Measurements from ENCODE around the gene ATP8A1. TPM values are rescaled to one million over a fixed set of nuclear protein-coding genes. Genes with fewer than 3 reads are reported as not detected.

Gene ATP8A1
- total RNA-seq, 1 donor from 2014 or later = 13.7 TPM

DNA sequence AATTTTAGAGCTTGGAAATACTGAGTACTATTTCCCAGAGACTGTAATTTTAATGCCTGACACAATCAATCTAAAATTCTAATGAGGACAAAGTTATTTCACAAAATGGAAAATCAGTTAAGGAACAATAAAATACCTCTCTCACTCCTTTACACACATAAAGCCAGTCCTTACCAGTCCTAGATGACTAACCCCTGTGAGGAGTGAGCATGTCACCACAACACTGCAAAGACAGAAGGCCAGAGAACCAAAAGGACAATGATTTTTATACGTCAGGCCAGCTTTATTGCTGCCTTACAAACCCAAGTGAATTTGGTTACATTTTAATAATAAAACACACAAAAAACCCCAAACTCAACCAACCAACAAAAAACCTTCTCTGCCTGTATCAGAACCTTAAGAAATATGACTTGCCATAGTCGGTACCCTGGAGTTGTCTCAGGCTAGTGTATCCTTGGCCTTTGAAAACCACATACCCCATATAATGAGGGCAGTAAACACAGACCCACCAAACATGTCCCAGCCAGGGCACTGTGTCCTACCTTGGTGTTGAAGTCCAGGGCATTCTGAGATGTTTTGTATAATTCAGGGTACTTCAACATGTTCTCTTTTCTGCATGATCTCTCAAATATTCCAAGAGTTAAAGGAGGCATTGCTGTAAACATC is 202.0 kb downstream of the ATP8A1 start:
- H3K4me1 Mint-ChIP-seq (ENCODE audit: low read depth) = peaks cover 18% of the 10 kb centered on the region
- no peaks in the 10 kb centered on the region for H3K9me3 Mint-ChIP-seq (ENCODE audit: low read depth)
- H3K4me3 Mint-ChIP-seq (ENCODE audit: low read depth) = no peak overlapping the region
- DNase-seq (ENCODE audit: low spot score, unreplicated experiment) = no peak
- H3K27me3 Mint-ChIP-seq = no peaks in the 10 kb centered on the region
- TF ChIP-seq, protein P1, sequence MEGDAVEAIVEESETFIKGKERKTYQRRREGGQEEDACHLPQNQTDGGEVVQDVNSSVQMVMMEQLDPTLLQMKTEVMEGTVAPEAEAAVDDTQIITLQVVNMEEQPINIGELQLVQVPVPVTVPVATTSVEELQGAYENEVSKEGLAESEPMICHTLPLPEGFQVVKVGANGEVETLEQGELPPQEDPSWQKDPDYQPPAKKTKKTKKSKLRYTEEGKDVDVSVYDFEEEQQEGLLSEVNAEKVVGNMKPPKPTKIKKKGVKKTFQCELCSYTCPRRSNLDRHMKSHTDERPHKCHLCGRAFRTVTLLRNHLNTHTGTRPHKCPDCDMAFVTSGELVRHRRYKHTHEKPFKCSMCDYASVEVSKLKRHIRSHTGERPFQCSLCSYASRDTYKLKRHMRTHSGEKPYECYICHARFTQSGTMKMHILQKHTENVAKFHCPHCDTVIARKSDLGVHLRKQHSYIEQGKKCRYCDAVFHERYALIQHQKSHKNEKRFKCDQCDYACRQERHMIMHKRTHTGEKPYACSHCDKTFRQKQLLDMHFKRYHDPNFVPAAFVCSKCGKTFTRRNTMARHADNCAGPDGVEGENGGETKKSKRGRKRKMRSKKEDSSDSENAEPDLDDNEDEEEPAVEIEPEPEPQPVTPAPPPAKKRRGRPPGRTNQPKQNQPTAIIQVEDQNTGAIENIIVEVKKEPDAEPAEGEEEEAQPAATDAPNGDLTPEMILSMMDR (IDR thresholded peaks at IDR 0.05; ENCODE audit: unreplicated experiment) = no peak
- H3K36me3 Mint-ChIP-seq (ENCODE audit: insufficient read depth) = no peaks in the 10 kb centered on the region
- no peak overlapping the region for H3K27ac Mint-ChIP-seq

DNA sequence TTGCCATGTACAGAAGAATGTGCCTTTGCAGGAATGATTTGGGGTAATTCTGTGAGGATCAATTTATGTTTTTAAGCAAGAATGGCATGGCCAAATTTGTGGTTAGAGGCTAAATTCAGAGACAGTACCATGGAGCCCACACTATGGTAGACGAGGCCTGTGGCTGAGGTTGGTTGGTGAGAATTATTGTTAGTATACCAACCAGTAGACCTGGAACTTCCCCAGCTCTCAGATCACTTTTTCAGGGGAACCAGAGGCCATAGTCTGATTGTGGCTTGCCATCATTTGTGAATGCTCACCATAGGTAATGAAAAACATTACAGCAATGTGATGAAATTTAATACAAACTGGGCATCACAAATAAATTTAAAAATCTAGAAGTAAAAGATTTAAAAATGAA is 203.3 kb downstream of the ATP8A1 start:
- Mint-ChIP-seq H3K9me3 (ENCODE audit: low read depth) (peaks cover 4% of the 10 kb centered on the region), H3K27ac (no peak overlapping the region), H3K27me3 (no peaks in the 10 kb centered on the region), H3K36me3 (ENCODE audit: insufficient read depth) (peaks cover 3% of the 10 kb centered on the region), H3K4me3 (ENCODE audit: low read depth) (no peak overlapping the region), H3K4me1 (ENCODE audit: low read depth) (peaks cover 18% of the 10 kb centered on the region)
- TF ChIP-seq, protein P1 (IDR thresholded peaks at IDR 0.05; ENCODE audit: unreplicated experiment) = no peak
- no peak for DNase-seq (ENCODE audit: low spot score, unreplicated experiment)

DNA sequence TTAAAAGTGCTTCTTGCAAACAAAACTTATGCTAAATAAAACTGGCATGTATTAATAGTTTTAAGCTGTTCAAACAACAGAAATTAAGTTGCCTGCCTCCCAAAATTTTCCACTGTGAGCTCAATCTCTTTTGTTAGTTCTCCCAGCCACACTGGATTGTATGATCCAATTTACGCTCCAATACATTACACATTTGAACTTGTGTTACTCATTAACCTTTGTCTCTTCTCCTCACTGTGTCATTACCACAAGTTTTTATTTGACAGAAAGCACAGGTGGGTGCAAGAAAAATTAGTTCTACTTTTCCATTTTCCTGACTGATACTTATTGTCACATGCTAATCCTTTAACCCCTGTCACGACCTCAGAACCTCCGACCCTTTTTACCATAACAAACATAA is 204.1 kb downstream of the ATP8A1 start:
- Mint-ChIP-seq H3K27me3 (no peaks in the 10 kb centered on the region), H3K36me3 (ENCODE audit: insufficient read depth) (peaks cover 3% of the 10 kb centered on the region), H3K9me3 (ENCODE audit: low read depth) (peaks cover 4% of the 10 kb centered on the region), H3K4me3 (ENCODE audit: low read depth) (no peak overlapping the region), H3K27ac (peak overlapping the region; percentile 8), H3K4me1 (ENCODE audit: low read depth) (peaks cover 17% of the 10 kb centered on the region)
- TF ChIP-seq, protein P1 (IDR thresholded peaks at IDR 0.05; ENCODE audit: unreplicated experiment) = no peak
- no peak for DNase-seq (ENCODE audit: low spot score, unreplicated experiment)

DNA sequence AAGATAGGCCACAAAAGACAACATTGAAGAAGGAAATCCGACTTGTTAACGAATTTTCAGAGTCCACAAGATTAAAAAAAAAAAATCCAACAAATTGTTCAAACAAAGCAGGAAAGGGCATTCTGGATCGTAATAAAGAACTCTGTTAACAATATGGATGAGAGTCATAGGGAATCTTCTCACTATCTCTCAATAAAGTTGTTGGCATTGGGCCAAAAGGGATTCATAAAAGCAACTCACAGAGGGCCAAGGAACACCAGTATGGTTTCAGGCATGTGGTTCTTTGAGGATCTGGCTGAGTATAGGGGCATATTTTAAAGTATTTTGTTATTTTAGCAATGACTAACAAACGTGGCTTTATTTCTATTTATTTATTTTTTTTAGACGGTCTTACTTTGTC is 210.1 kb downstream of the ATP8A1 start:
- no peak overlapping the region for H3K27ac Mint-ChIP-seq
- H3K27me3 Mint-ChIP-seq = no peaks in the 10 kb centered on the region
- peaks cover 4% of the 10 kb centered on the region for H3K9me3 Mint-ChIP-seq (ENCODE audit: low read depth)
- no peak overlapping the region for H3K4me3 Mint-ChIP-seq (ENCODE audit: low read depth)
- no peak for DNase-seq (ENCODE audit: low spot score, unreplicated experiment)
- peaks cover 14% of the 10 kb centered on the region for H3K4me1 Mint-ChIP-seq (ENCODE audit: low read depth)
- H3K36me3 Mint-ChIP-seq (ENCODE audit: insufficient read depth) = peaks cover 5% of the 10 kb centered on the region
- TF ChIP-seq, protein P1 (IDR thresholded peaks at IDR 0.05; ENCODE audit: unreplicated experiment) = no peak

DNA sequence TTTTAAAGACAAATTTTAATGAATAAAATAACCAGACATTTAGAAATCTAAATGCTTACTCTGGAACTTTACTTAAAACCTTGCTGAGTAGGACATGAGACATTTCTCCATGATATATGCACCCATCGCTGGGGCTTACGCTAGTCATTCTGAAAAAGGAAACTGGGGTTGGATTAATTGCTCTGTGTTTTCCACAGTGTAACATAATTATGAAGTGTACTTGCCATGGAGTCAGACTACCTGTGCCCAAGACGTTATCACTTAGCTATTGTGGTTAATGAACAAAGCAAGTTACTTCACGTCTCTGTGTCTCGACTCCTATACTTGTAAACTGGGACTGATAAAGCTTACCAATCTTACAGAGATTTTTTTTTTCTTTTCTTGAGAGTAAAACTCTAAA is 211.9 kb downstream of the ATP8A1 start:
- H3K27me3 Mint-ChIP-seq = no peaks in the 10 kb centered on the region
- TF ChIP-seq, protein P1 (IDR thresholded peaks at IDR 0.05; ENCODE audit: unreplicated experiment) = no peak
- peaks cover 6% of the 10 kb centered on the region for H3K4me1 Mint-ChIP-seq (ENCODE audit: low read depth)
- H3K27ac Mint-ChIP-seq = no peak overlapping the region
- no peak overlapping the region for H3K4me3 Mint-ChIP-seq (ENCODE audit: low read depth)
- H3K9me3 Mint-ChIP-seq (ENCODE audit: low read depth) = peaks cover 4% of the 10 kb centered on the region
- peaks cover 5% of the 10 kb centered on the region for H3K36me3 Mint-ChIP-seq (ENCODE audit: insufficient read depth)
- no peak for DNase-seq (ENCODE audit: low spot score, unreplicated experiment)
